ENCODE results near the gene FOXO1.
"Not testable (repeated sequence)": the region's sequence is repeated elsewhere in the genome, so short reads cannot be mapped to it uniquely, and the experiment has no call there.

FOXO1 gene

DNA sequence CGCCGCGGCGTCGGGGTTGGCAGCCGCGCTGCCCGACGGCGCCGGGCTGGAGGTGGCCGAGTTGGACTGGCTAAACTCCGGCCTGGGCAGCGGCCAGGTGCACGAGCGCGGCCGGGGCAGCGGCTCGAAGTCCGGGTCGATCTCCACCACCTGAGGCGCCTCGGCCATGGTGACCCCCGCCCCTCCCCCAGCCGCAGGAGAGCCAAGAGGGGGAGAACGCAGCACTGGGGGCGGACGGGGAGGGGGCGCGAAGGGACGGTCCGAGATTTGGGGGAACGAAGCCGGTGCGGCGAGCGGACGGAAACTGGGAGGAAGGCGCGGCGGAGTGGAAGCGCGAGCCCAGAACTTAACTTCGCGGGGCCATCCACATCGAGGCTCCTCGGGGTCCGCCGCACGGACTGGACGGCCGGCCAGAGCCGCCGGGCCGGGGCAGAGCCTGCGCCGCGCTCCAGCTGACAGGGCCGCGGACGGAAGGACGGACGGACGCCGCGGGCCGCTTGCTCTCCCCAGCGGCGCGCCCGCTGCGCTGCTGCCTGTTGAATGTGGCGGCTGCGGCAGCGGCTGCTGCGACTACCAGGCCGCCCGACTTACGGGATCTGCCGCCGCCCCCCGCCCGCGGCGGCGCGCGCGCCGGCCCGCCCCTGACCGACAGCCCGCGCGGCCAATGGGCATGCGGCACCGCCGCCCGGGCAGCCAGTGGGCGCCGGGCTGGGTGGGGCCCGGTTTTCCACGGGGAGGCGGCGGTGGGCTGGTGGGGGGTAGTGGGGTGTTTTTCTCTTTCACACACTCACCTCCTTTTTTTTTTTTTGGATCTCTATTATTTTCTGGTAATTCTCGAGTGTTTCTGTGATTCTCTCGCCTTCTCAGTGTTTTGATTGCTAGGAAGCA lies at the start of gene FOXO1:
Gene FOXO1, minus strand, starts transcription at position 597 of the 888 bp plus-strand sequence. Its CDS starts 429 bp downstream, at position 168.
- in situ Hi-C loops (cut with HindIII; ENCODE audit: low sequenced_read_pairs) = no loop called here
- TF ChIP-seq, protein P1, sequence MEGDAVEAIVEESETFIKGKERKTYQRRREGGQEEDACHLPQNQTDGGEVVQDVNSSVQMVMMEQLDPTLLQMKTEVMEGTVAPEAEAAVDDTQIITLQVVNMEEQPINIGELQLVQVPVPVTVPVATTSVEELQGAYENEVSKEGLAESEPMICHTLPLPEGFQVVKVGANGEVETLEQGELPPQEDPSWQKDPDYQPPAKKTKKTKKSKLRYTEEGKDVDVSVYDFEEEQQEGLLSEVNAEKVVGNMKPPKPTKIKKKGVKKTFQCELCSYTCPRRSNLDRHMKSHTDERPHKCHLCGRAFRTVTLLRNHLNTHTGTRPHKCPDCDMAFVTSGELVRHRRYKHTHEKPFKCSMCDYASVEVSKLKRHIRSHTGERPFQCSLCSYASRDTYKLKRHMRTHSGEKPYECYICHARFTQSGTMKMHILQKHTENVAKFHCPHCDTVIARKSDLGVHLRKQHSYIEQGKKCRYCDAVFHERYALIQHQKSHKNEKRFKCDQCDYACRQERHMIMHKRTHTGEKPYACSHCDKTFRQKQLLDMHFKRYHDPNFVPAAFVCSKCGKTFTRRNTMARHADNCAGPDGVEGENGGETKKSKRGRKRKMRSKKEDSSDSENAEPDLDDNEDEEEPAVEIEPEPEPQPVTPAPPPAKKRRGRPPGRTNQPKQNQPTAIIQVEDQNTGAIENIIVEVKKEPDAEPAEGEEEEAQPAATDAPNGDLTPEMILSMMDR (IDR thresholded peaks at IDR 0.05; ENCODE audit: low read depth, low read length, missing control alignments) = no peak
- peak within 1 kb of the TSS; percentile 63 for H3K4me3 ChIP-seq (ENCODE audit: low read depth, low read length)
- DNase-seq (ENCODE audit: low read depth) = peak; percentile 45

DNA sequence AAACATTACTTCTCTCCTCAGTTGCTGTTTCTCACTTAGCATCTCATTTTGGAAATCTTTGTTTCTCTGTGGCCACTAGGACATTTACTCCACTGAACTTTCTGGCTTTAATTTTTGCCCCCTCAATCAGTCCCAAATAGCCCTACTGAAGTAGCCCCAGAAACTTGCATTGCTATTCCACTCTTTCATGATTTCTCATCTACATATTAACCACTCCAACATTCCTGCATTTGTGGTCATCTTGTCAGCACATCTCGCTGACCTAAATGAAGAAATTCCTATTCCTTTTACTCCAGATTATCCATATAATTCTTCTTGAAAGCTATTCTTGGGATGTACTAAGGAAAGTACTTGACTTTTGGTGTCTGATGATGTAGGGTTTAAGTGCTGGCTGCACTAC lies 48.0 kb upstream of the FOXO1 start:
- H3K4me3 ChIP-seq (ENCODE audit: low read depth, low read length); DNase-seq (ENCODE audit: low read depth); in situ Hi-C loops (cut with HindIII; ENCODE audit: low sequenced_read_pairs): not testable (repeated sequence)

DNA sequence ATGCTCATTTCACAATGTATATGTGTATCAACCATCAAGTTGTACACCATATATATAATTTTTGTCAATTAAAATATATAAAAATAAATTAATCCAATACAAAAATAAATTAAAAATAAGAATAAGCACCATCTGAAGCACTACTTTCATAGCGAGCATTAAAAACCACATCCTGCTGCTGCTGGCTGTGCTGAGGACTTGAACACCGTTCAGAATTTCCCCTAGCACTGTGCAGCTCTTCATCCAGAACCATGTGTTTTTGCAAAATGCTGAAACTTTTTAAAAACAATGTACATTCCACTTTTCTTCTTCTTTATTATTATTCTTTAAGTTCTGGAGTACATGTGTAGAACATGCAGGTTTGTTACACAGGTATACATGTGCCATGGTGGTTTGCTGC lies 40.0 kb upstream of the FOXO1 start:
- TF ChIP-seq, protein P1 (IDR thresholded peaks at IDR 0.05; ENCODE audit: low read depth, low read length, missing control alignments) = no peak
- DNase-seq (ENCODE audit: low read depth) = no peak
- in situ Hi-C loops (cut with HindIII; ENCODE audit: low sequenced_read_pairs) = no loop called here
- no peak overlapping the region for H3K4me3 ChIP-seq (ENCODE audit: low read depth, low read length)

DNA sequence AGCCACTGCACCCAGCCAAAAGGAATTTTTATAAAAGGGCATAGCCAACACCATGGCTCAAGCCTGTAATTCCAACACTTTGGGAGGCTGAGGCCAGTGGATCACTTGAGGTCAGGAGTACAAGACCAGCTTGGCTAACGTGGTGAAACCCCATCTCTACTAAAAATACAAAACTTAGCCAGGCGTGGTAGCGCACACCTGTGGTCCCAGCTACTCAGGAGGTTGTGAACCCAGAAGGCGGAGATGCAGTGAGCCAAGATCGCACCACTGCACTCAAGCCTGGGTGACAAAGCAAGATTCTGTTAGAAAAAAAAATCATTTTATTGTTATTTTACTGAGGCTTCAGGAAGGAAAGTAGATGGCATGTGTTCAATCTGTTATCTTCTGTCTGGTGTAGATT lies 31.3 kb upstream of the FOXO1 start:
- TF ChIP-seq, protein P1 (IDR thresholded peaks at IDR 0.05; ENCODE audit: low read depth, low read length, missing control alignments) = no peak
- H3K4me3 ChIP-seq (ENCODE audit: low read depth, low read length) = no peak overlapping the region
- DNase-seq (ENCODE audit: low read depth) = no peak
- in situ Hi-C loops (cut with HindIII; ENCODE audit: low sequenced_read_pairs) = loop anchor here (25.0 kb wide), 1 partner anchor 1010 kb away; no protein-coding TSS in a partner anchor

DNA sequence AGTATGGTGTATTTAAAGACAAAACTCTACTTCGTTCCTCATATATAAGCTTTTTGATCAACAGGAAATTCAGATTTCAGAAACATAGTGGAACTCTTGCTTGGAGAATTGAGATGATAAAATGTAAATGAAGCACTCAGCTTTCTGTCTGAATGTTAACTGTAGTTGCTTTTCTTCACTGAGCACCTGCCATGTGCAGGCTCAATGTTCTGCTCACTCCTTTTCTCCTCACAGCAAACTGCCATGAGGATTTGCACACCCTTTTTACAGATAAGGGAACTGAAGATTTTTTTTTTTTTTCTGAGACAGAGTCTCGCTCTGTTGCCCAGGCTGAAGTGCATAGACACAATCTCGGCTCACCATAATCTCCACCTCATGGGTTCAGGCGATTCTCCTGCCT lies 28.0 kb upstream of the FOXO1 start:
- DNase-seq (ENCODE audit: low read depth) = no peak
- in situ Hi-C loops (cut with HindIII; ENCODE audit: low sequenced_read_pairs) = loop anchor here (25.0 kb wide), 1 partner anchor 1007 kb away; no protein-coding TSS in a partner anchor
- H3K4me3 ChIP-seq (ENCODE audit: low read depth, low read length) = no peak overlapping the region
- TF ChIP-seq, protein P1 (IDR thresholded peaks at IDR 0.05; ENCODE audit: low read depth, low read length, missing control alignments) = no peak

DNA sequence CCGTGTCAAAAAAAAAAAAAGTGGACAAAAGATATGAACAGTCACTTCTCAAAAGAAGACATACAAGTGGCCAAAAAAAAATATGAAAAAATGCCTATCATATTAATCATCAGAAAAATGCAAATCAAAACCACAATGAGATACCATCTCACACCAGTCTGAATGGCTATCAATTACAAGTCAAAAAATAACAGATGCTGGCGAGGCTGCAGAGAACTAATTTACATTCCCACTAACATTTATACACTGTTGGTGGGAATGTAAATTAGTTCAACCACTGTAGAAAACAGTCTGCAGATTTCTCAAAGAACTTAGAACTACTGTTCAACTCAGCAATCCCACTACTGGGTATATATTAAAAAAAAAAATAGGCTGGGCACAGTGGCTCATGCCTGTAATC lies 26.5 kb upstream of the FOXO1 start:
- DNase-seq (ENCODE audit: low read depth) = peak; percentile 40
- TF ChIP-seq, protein P1 (IDR thresholded peaks at IDR 0.05; ENCODE audit: low read depth, low read length, missing control alignments) = no peak
- in situ Hi-C loops (cut with HindIII; ENCODE audit: low sequenced_read_pairs) = loop anchor here (25.0 kb wide), 1 partner anchor 1006 kb away; no protein-coding TSS in a partner anchor
- H3K4me3 ChIP-seq (ENCODE audit: low read depth, low read length) = no peak overlapping the region

DNA sequence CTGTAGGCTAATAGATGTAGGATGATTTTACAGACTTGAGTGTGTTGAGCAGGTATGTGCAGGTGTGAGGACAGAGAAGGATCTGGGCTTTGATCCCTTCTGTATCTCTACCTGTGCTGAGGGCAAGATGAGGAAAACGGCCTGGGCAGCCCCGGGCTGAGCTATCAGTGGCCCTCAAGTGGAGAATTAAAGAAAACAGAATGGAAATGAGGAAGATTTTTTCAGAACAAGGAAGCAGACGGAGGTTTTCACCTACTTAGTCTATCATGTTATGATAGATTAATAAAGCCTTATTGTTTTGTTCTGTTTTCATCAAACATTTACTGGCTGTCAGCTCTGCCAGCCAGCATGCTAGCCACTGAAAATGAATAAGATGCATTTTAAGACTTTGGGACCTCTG lies 22.3 kb upstream of the FOXO1 start:
- in situ Hi-C loops (cut with HindIII; ENCODE audit: low sequenced_read_pairs) = loop anchor here (25.0 kb wide), 1 partner anchor 1001 kb away; no protein-coding TSS in a partner anchor
- no peak for DNase-seq (ENCODE audit: low read depth)
- H3K4me3 ChIP-seq (ENCODE audit: low read depth, low read length) = no peak overlapping the region
- TF ChIP-seq, protein P1 (IDR thresholded peaks at IDR 0.05; ENCODE audit: low read depth, low read length, missing control alignments) = no peak

Data from astrocyte of the cerebellum (primary cell).